Esophagus muscularis mucosa (tissue), 4 donors: ENCODE results near the gene PCBP3. TPM values are rescaled to one million over a fixed set of nuclear protein-coding genes. Genes with fewer than 3 reads are reported as not detected.
A peak's percentile ranks its signal among the peaks of the same experiment; 100 is the strongest.

Experiments
- DNase-seq: peaks from one replicate; pipeline ENCODE4 v3.0.0-alpha.2; 2017; ENCODE audit errors: extremely low spot score
- H3K27ac ChIP-seq, 4 donors: fragments of 200-600 bp; sonication (generic); replicated peaks in 1 of 4; 1 replicate in 3 of 4; 2 replicates in 1 of 4; pipeline ENCODE4 v1.5.1; 2016 to 2019; ENCODE audit warnings: mild to moderate bottlenecking in 1 of 4
- H3K27me3 ChIP-seq, 4 donors: fragments of 200-600 bp; sonication (generic); one replicate each; pipeline versions ENCODE4 v1.5.1 to v1.6.0; 2016 to 2019
- H3K36me3 ChIP-seq, 4 donors: fragments of 200-600 bp; sonication (generic); one replicate each; pipeline ENCODE4 v1.5.1; 2016 to 2019
- H3K4me1 ChIP-seq, 4 donors: fragments of 200-600 bp; sonication (generic); one replicate each; pipeline ENCODE4 v1.5.1; 2016 to 2019
- H3K4me3 ChIP-seq, 4 donors: fragments of 200-600 bp; sonication (generic); 1 replicate in 2 of 4; 2 replicates in 2 of 4; pipeline ENCODE4 v1.5.1; 2016 to 2019; ENCODE audit warnings: mild to moderate bottlenecking in 4 of 4, moderate library complexity in 1 of 4
- H3K9me3 ChIP-seq, 4 donors: fragments of 200-600 bp; sonication (generic); 1 replicate in 3 of 4; 2 replicates in 1 of 4; pipeline ENCODE4 v1.5.1; 2016 to 2019
- CTCF ChIP-seq, 3 experiments: fragments of 200-600 bp in 2 of 3; fragments of 450-650 bp in 1 of 3; sonication (generic) in 2 of 3; IDR thresholded peaks; one replicate each; pipeline ENCODE4 v1.5.1; 2017 to 2019; ENCODE audit warnings: antibody characterized with exemption in 3 of 3, mild to moderate bottlenecking in 2 of 3, moderate library complexity in 1 of 3
- EP300 ChIP-seq: sonication (generic); formaldehyde crosslinking; IDR thresholded peaks from one replicate; pipeline ENCODE4 v1.6.1; 2017; ENCODE audit warnings: antibody characterized with exemption
- POLR2A ChIP-seq: fragments of 450-650 bp; IDR thresholded peaks from one replicate; pipeline ENCODE4 v1.6.1; 2017; ENCODE audit warnings: antibody characterized with exemption, moderate library complexity, mild to moderate bottlenecking, low read depth
- POLR2AphosphoS5 ChIP-seq, 2 donors: sonication (generic); formaldehyde crosslinking; IDR thresholded peaks; one replicate each; pipeline ENCODE4 v1.6.1; 2017; ENCODE audit warnings: antibody characterized with exemption in 2 of 2
- WGBS: methylation state at CpG from one replicate; pipeline ENCODE4 v1.1.5; 2018; 5-methylcytosine and 5-hydroxymethylcytosine counted together
- intact Hi-C: fragments of 100-400 bp; cut with DNase I; formaldehyde crosslinking; loops from one replicate; pipeline ENCODE4 v1.15.1; 2023
- total RNA-seq, 4 donors: library from RNA; depleted of rRNA; stranded (reverse); fragments of >200 nt; gene quantifications; one replicate each; pipeline versions ENCODE4 v1.1.0 to v1.2.1, GENCODE V29; 2016

PCBP3 gene
- total RNA-seq, 4 donors from 2014 or later: 7.5 to 9.2 (median 8.1) TPM

GRCh38 chr21:45721671-45722070 is 78.1 kb downstream of the PCBP3 start:
- no peak for TF ChIP-seq POLR2A
- no peak for TF ChIP-seq CTCF (IDR thresholded peaks at IDR 0.05)
- intact Hi-C loops: no loop called here
- 74% methylated on average over 6 of the region's 6 CpGs for WGBS
- H3K4me3 ChIP-seq: no peak overlapping the region
- no peak overlapping the region for H3K27ac ChIP-seq
- no peaks in the 10 kb centered on the region for H3K36me3 ChIP-seq
- H3K27me3 ChIP-seq: peaks cover 0 to 7% (median 0%) of the 10 kb centered on the region in 4 donors
- no peak for DNase-seq
- H3K9me3 ChIP-seq: no peaks in the 10 kb centered on the region
- peaks cover 0 to 5% (median 2%) of the 10 kb centered on the region in 4 donors for H3K4me1 ChIP-seq

GRCh38 chr21:45723049-45723958 is 79.8 kb downstream of the PCBP3 start:
- Histone ChIP-seq H3K36me3 (no peaks in the 10 kb centered on the region), H3K4me1 (peaks cover 0 to 5% (median 2%) of the 10 kb centered on the region in 4 donors), H3K4me3 (no peak overlapping the region), H3K9me3 (no peaks in the 10 kb centered on the region), H3K27ac (no peak overlapping the region), H3K27me3 (peaks cover 0 to 7% (median 0%) of the 10 kb centered on the region in 4 donors)
- intact Hi-C loops: no loop called here
- 90% methylated on average over 10 of the region's 10 CpGs for WGBS
- DNase-seq: peak; percentile 83
- TF ChIP-seq EP300 (no peak), POLR2A (no peak), POLR2AphosphoS5 (IDR thresholded peaks at IDR 0.05) (no peak), CTCF (IDR thresholded peaks at IDR 0.05) (no peak)

- H3K27me3 ChIP-seq: peaks cover 0 to 7% (median 0%) of the 10 kb centered on the region in 4 donors
- intact Hi-C loops: no loop called here
- DNase-seq: peak; percentile 86
- WGBS: 50% methylated on average over 11 of the region's 13 CpGs
- peaks cover 0 to 5% (median 2%) of the 10 kb centered on the region in 4 donors for H3K4me1 ChIP-seq
- TF ChIP-seq EP300: no peak
- no peak overlapping the region for H3K4me3 ChIP-seq
- H3K9me3 ChIP-seq: no peaks in the 10 kb centered on the region
- H3K36me3 ChIP-seq: no peaks in the 10 kb centered on the region
- no peak overlapping the region for H3K27ac ChIP-seq
These were observed 80.9 kb downstream of the PCBP3 start for GRCh38 chr21:45724345-45724961.

- TF ChIP-seq POLR2A (no peak), EP300 (no peak), CTCF (IDR thresholded peaks at IDR 0.05) (no peak), POLR2AphosphoS5 (IDR thresholded peaks at IDR 0.05) (no peak)
- intact Hi-C loops: no loop called here
- DNase-seq: peak; percentile 74
- no peaks in the 10 kb centered on the region for H3K36me3 ChIP-seq
- no peaks in the 10 kb centered on the region for H3K9me3 ChIP-seq
- no peak overlapping the region for H3K27ac ChIP-seq
- peaks cover 0 to 7% (median 0%) of the 10 kb centered on the region in 4 donors for H3K27me3 ChIP-seq
- no peak overlapping the region for H3K4me3 ChIP-seq
- H3K4me1 ChIP-seq: peaks cover 0 to 5% (median 2%) of the 10 kb centered on the region in 4 donors
- 79% methylated on average over 9 of the region's 10 CpGs for WGBS
These were observed 81.7 kb downstream of the PCBP3 start for GRCh38 chr21:45724994-45725843.
